Uterus (tissue), 4 donors: ENCODE measurements around the gene NYNRIN. TPM values are rescaled to one million over a fixed set of nuclear protein-coding genes. Genes with fewer than 3 reads are reported as not detected.
A peak's percentile ranks its signal among the peaks of the same experiment; 100 is the strongest.
"Not testable (repeated sequence)": the region's sequence is repeated elsewhere in the genome, so short reads cannot be mapped to it uniquely, and the experiment has no call there.

Source experiments
- DNase-seq, 2 donors: peaks; one replicate each; pipeline ENCODE4 v3.0.0-alpha.2; 2019 to 2020
- H3K27ac ChIP-seq, 2 donors: fragments of 200-600 bp; sonication (generic); 1 replicate in 1 of 2; 2 replicates in 1 of 2; pipeline ENCODE4 v1.5.1; 2016 to 2018
- H3K27me3 ChIP-seq, 2 donors: fragments of 200-600 bp; sonication (generic); one replicate each; pipeline ENCODE4 v1.5.1; 2018 to 2019; ENCODE audit warnings: control low read depth in 1 of 2
- H3K36me3 ChIP-seq, 2 donors: fragments of 200-600 bp; sonication (generic); one replicate each; pipeline ENCODE4 v1.5.1; 2019; ENCODE audit warnings: control low read depth in 1 of 2
- H3K4me1 ChIP-seq, 2 donors: fragments of 200-600 bp; sonication (generic); one replicate each; pipeline ENCODE4 v1.5.1; 2018 to 2019; ENCODE audit warnings: control low read depth in 1 of 2
- H3K4me3 ChIP-seq, 2 donors: fragments of 200-600 bp; sonication (generic); 1 replicate in 1 of 2; 2 replicates in 1 of 2; pipeline ENCODE4 v1.5.1; 2018 to 2019; ENCODE audit warnings: mild to moderate bottlenecking in 1 of 2
- H3K9me3 ChIP-seq, 2 donors: fragments of 200-600 bp; sonication (generic); one replicate each; pipeline ENCODE4 v1.5.1; 2019; ENCODE audit warnings: control low read depth in 1 of 2
- POLR2A ChIP-seq, 2 donors: fragments of 450-650 bp; IDR thresholded peaks; one replicate each; pipeline ENCODE4 v1.6.1; 2016; ENCODE audit warnings: antibody characterized with exemption in 2 of 2, mild to moderate bottlenecking in 1 of 2, moderate library complexity in 1 of 2
- intact Hi-C: fragments of 100-400 bp; cut with DNase I; formaldehyde crosslinking; loops from one replicate; pipeline ENCODE4 v1.15.1; 2023; ENCODE audit warnings: low total_unique reads
- total RNA-seq, 4 donors: library from RNA; depleted of rRNA in 3 of 4; stranded (reverse); fragments of >200 nt in 3 of 4; gene quantifications; one replicate each; pipeline versions ENCODE4 v1.1.0 to v1.2.4, GENCODE V29; 2014 to 2023
- TF ChIP-seq, protein P1 (sequence below), 4 experiments: fragments of 200-600 bp in 2 of 4; fragments of 450-650 bp in 2 of 4; sonication (generic) in 2 of 4; IDR thresholded peaks; one replicate each; pipeline ENCODE4 v1.5.1; 2016 to 2019; ENCODE audit warnings: antibody characterized with exemption in 4 of 4, mild to moderate bottlenecking in 2 of 4, moderate library complexity in 1 of 4
- donor health status: DM: yes; HTN: yes; CAD: no.

Gene NYNRIN
- total RNA-seq, 4 donors from 2014 or later: 4.9 to 51.1 (median 27.3) TPM

DNA sequence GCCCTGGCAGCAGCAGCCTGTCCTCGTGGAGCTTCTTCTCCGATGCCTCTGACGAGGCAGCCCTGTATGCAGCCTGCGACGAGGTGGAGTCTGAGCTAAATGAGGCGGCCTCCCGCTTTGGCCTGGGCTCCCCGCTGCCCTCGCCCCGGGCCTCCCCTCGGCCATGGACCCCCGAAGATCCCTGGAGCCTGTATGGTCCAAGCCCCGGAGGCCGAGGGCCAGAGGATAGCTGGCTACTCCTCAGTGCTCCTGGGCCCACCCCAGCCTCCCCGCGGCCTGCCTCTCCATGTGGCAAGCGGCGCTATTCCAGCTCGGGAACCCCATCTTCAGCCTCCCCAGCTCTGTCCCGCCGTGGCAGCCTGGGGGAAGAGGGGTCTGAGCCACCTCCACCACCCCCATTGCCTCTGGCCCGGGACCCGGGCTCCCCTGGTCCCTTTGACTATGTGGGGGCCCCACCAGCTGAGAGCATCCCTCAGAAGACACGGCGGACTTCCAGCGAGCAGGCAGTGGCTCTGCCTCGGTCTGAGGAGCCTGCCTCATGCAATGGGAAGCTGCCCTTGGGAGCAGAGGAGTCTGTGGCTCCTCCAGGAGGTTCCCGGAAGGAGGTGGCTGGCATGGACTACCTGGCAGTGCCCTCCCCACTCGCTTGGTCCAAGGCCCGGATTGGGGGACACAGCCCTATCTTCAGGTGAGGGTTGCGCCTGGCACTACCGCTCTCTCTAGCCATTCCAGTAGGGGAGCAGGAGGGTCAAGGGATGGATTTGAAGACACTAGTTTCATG, 28.7 kb upstream of the NYNRIN start:
- TF ChIP-seq POLR2A (IDR thresholded peaks at IDR 0.05): no peak
- TF ChIP-seq, protein P1, sequence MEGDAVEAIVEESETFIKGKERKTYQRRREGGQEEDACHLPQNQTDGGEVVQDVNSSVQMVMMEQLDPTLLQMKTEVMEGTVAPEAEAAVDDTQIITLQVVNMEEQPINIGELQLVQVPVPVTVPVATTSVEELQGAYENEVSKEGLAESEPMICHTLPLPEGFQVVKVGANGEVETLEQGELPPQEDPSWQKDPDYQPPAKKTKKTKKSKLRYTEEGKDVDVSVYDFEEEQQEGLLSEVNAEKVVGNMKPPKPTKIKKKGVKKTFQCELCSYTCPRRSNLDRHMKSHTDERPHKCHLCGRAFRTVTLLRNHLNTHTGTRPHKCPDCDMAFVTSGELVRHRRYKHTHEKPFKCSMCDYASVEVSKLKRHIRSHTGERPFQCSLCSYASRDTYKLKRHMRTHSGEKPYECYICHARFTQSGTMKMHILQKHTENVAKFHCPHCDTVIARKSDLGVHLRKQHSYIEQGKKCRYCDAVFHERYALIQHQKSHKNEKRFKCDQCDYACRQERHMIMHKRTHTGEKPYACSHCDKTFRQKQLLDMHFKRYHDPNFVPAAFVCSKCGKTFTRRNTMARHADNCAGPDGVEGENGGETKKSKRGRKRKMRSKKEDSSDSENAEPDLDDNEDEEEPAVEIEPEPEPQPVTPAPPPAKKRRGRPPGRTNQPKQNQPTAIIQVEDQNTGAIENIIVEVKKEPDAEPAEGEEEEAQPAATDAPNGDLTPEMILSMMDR (IDR thresholded peaks at IDR 0.05): no peak
- H3K4me1 ChIP-seq: no peaks in the 10 kb centered on the region
- H3K27ac ChIP-seq: peak overlapping the region; percentile 94 to 99
- H3K4me3 ChIP-seq: no peak overlapping the region
- no peaks in the 10 kb centered on the region for H3K9me3 ChIP-seq
- no peak for DNase-seq
- no peaks in the 10 kb centered on the region for H3K36me3 ChIP-seq
- no peaks in the 10 kb centered on the region for H3K27me3 ChIP-seq
- intact Hi-C loops: loop anchor here (5.0 kb wide), 1 partner anchor 62 kb away; no protein-coding TSS in a partner anchor

DNA sequence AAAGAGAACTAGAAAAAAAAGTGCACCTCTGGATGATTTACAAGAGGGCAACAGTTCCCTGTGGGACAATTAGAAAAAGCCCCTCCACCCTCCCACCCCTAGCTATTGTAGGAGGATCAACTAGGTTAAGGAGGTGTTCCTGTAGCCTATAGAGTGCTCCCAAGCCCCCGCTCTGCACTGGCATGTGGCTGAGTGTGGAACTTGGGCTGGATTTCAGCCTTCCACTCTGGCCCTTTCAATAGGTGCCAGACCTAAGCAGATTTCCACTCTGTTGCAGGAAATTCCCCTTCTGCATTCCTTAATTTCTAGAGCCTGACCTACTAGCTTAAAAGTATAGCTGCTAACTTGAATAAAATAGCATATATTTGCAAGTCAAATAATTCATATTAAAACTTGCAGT, 28.1 kb upstream of the NYNRIN start:
- no peaks in the 10 kb centered on the region for H3K36me3 ChIP-seq
- DNase-seq: no peak
- H3K9me3 ChIP-seq: no peaks in the 10 kb centered on the region
- TF ChIP-seq, protein P1 (IDR thresholded peaks at IDR 0.05): no peak
- intact Hi-C loops: no loop called here
- H3K4me3 ChIP-seq: no peak overlapping the region
- H3K27ac ChIP-seq: peak overlapping the region in 1 of 2 donors; percentile 99
- H3K4me1 ChIP-seq: no peaks in the 10 kb centered on the region
- no peaks in the 10 kb centered on the region for H3K27me3 ChIP-seq

DNA sequence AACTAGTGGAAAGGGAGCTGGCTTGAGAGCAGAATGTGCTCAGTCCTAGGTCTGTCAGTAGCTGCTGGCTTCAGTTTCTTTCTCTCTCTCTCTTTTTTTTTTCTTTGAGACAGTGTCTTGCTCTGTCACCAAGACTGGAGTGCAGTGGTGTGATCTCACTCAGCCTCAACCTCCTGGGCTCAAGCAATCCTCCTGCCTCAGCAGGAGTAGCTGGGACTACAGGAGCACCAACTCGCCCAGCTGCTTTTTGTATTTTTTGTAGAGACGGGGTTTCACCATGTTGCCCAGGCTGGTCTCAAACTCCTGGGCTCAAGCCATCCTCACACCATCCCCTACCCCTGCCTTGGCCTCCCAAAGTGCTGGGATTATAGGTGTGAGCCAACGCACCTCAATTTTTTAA, 27.2 kb upstream of the NYNRIN start:
- intact Hi-C loops, H3K36me3 ChIP-seq, H3K27me3 ChIP-seq, H3K9me3 ChIP-seq, H3K4me1 ChIP-seq, DNase-seq, H3K4me3 ChIP-seq: not testable (repeated sequence)
- peak overlapping the region; percentile 17 to 36 for H3K27ac ChIP-seq

DNA sequence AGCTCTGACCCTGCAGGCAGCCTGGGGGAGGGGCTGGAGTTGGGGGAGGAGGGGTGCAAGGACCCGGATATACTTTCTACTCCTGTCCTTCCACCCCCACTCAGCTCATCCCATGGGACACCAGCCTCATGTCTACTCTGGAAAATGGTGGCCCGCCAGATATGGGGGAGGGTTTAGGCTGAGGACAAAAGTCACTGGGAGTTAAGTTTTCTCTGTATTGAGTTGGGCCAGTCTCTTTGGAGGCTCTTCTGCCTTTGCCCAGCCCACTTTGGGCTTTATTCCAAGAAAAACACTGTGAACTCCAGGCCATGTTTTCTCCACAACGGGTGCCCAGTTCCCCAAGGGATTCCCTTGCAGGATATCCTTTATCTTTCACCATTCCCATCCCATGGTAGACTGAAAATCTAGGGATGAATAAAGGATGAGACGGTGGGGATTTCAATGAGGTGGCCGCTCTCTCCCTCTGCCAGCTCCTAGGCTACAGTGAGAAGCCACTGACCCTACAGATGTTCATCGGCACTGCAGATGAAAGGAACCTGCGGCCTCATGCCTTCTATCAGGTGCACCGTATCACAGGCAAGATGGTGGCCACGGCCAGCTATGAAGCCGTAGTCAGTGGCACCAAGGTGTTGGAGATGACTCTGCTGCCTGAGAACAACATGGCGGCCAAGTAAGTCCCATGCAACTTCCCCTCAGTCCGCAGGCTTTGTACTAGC, 25.9 kb upstream of the NYNRIN start:
- peak; percentile 39 to 62 for DNase-seq
- Histone ChIP-seq H3K9me3 (no peaks in the 10 kb centered on the region), H3K4me1 (no peaks in the 10 kb centered on the region), H3K27ac (peak overlapping the region in 1 of 2 donors; percentile 17), H3K27me3 (no peaks in the 10 kb centered on the region), H3K4me3 (no peak overlapping the region), H3K36me3 (no peaks in the 10 kb centered on the region)
- TF ChIP-seq, protein P1 (IDR thresholded peaks at IDR 0.05): no peak
- intact Hi-C loops: no loop called here

DNA sequence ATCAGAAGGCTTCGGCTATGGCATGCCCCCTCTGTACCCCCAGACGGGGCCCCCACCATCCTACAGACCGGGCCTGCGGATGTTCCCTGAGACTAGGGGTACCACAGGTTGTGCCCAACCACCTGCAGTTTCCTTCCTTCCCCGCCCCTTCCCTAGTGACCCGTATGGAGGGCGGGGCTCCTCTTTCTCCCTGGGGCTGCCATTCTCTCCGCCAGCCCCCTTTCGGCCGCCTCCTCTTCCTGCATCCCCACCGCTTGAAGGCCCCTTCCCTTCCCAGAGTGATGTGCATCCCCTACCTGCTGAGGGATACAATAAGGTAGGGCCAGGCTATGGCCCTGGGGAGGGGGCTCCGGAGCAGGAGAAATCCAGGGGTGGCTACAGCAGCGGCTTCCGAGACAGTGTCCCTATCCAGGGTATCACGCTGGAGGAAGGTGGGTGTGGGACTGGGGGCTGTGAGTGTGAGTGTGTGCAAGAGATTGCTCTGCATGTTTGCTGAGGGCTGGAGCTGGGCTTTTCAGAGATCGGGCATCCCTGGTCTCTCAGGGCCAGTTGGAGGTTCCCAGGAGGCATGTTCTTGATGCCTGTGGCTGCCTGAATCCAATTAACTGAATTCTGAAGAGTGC, 22.2 kb upstream of the NYNRIN start:
- Histone ChIP-seq H3K9me3 (no peaks in the 10 kb centered on the region), H3K27ac (no peak overlapping the region), H3K4me1 (no peaks in the 10 kb centered on the region), H3K27me3 (no peaks in the 10 kb centered on the region), H3K36me3 (no peaks in the 10 kb centered on the region), H3K4me3 (no peak overlapping the region)
- intact Hi-C loops: no loop called here
- TF ChIP-seq, protein P1 (IDR thresholded peaks at IDR 0.05): no peak
- no peak for TF ChIP-seq POLR2A (IDR thresholded peaks at IDR 0.05)
- DNase-seq: no peak
